Endothelial cell (in vitro differentiated cells): ENCODE data around the gene CIBAR2. TPM values are rescaled to one million over a fixed set of nuclear protein-coding genes. Genes with fewer than 3 reads are reported as not detected.

Source experiments
- DNase-seq: peaks from one replicate; pipeline ENCODE4 v3.0.0; 2021; ENCODE audit warnings: low spot score
- H3K27ac Mint-ChIP-seq: one replicate; pipeline ENCODE4 v1.8.0; 2021; ENCODE audit warnings: mixed read lengths, inconsistent platforms; ENCODE audit not compliant: unreplicated experiment
- H3K27me3 Mint-ChIP-seq: one replicate; pipeline ENCODE4 v1.8.0; 2021; ENCODE audit warnings: mild to moderate bottlenecking, moderate library complexity, mixed read lengths, inconsistent platforms; ENCODE audit not compliant: unreplicated experiment
- H3K36me3 Mint-ChIP-seq: one replicate; pipeline ENCODE4 v1.8.0; 2021; ENCODE audit warnings: mild to moderate bottlenecking, low read depth, mixed read lengths, inconsistent platforms; ENCODE audit not compliant: unreplicated experiment
- H3K4me1 Mint-ChIP-seq: one replicate; pipeline ENCODE4 v1.8.0; 2021; ENCODE audit warnings: mild to moderate bottlenecking, mixed read lengths, inconsistent platforms; ENCODE audit not compliant: unreplicated experiment
- H3K4me3 Mint-ChIP-seq: one replicate; pipeline ENCODE4 v1.8.0; 2021; ENCODE audit warnings: mild to moderate bottlenecking, mixed read lengths, inconsistent platforms; ENCODE audit not compliant: unreplicated experiment
- H3K9me3 Mint-ChIP-seq: one replicate; pipeline ENCODE4 v1.8.0; 2021; ENCODE audit warnings: mixed read lengths, inconsistent platforms; ENCODE audit not compliant: unreplicated experiment
- total RNA-seq: library from RNA; stranded (reverse); fragmentation: NEBNext Ultra II Directional; extraction: Animal tissue kit (Norgen Biotek cat#: 25700); gene quantifications from one replicate; pipeline ENCODE4 v1.2.1, GENCODE V29; 2021; ENCODE audit not compliant: unreplicated experiment
- TF ChIP-seq, protein P1 (sequence below): fragments of 200-600 bp; sonication (generic); IDR thresholded peaks from one replicate; pipeline ENCODE4 v1.5.0; 2021; ENCODE audit warnings: antibody characterized with exemption; ENCODE audit not compliant: unreplicated experiment

Gene CIBAR2
- total RNA-seq, 1 donor from 2014 or later: not detected

DNA sequence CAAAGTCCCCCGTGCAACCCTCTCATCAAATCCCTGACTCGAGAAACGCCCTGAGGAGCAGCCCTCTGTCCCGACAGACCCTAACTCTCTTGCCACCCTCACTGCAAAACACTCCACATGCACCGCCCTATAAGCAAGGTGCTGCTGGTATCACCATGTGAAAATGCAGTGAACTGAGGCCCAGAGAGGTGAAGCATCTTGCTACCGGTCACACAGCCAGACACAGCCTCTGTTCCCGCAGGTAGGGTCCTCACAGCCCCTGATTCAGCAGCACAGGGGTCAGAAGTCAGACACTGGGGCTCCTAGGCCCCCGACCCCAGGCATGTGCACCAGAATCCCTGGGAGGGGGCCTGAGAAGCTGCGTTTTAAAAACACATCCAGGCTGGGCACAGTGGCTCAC is 1.1 kb downstream of the CIBAR2 start:
- H3K27ac Mint-ChIP-seq: no peak overlapping the region
- no peak for DNase-seq
- TF ChIP-seq, protein P1, sequence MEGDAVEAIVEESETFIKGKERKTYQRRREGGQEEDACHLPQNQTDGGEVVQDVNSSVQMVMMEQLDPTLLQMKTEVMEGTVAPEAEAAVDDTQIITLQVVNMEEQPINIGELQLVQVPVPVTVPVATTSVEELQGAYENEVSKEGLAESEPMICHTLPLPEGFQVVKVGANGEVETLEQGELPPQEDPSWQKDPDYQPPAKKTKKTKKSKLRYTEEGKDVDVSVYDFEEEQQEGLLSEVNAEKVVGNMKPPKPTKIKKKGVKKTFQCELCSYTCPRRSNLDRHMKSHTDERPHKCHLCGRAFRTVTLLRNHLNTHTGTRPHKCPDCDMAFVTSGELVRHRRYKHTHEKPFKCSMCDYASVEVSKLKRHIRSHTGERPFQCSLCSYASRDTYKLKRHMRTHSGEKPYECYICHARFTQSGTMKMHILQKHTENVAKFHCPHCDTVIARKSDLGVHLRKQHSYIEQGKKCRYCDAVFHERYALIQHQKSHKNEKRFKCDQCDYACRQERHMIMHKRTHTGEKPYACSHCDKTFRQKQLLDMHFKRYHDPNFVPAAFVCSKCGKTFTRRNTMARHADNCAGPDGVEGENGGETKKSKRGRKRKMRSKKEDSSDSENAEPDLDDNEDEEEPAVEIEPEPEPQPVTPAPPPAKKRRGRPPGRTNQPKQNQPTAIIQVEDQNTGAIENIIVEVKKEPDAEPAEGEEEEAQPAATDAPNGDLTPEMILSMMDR: no peak
- H3K36me3 Mint-ChIP-seq: no peaks in the 10 kb centered on the region
- H3K4me1 Mint-ChIP-seq: no peaks in the 10 kb centered on the region
- H3K9me3 Mint-ChIP-seq: no peaks in the 10 kb centered on the region
- H3K4me3 Mint-ChIP-seq: no peak overlapping the region
- peaks cover 3% of the 10 kb centered on the region for H3K27me3 Mint-ChIP-seq

DNA sequence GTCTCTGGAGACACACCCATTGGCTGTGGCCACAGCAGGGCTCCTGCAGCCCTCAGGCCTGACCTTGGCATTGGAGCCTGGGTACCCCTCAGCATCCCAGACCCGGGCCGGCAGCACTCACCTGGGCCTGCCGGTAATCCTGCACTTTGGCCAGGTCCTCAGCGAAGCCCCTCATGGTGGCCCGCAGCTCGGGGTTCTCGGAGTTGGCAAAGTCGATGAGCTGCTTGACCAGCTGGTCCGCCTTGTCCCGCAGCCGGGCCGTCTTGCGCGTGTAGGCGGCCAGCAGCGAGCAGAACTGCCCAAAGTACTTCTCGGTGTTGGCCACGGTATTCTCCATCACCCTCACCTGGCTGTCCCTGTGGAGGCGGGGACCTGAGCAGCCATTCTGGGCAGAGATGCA is 2.2 kb downstream of the CIBAR2 start:
- H3K9me3 Mint-ChIP-seq: no peaks in the 10 kb centered on the region
- no peaks in the 10 kb centered on the region for H3K4me1 Mint-ChIP-seq
- no peak overlapping the region for H3K4me3 Mint-ChIP-seq
- peaks cover 3% of the 10 kb centered on the region for H3K27me3 Mint-ChIP-seq
- no peak for DNase-seq
- TF ChIP-seq, protein P1: no peak
- no peaks in the 10 kb centered on the region for H3K36me3 Mint-ChIP-seq
- H3K27ac Mint-ChIP-seq: no peak overlapping the region

DNA sequence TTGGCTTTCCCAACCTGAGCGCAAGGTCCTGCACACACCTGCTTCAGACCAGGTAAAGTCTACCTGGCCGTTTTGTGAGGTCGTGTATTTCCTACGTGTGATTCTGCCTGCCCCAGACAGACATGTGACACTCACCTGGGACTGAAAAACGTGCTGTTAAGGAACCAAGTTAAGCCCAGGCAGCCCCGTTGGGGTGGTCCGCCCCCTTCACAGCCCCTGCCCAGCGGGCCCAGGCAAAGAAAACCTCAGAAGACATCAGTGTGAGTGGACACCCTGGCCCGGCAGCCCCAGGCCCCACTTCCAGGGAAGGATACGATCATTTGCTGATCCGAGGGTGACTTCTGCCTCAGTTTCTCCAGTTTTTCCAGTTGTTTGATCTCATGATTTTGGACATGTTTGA is 4.7 kb downstream of the CIBAR2 start:
- Mint-ChIP-seq H3K27ac (no peak overlapping the region), H3K27me3 (peaks cover 6% of the 10 kb centered on the region), H3K4me3 (no peak overlapping the region)

DNA sequence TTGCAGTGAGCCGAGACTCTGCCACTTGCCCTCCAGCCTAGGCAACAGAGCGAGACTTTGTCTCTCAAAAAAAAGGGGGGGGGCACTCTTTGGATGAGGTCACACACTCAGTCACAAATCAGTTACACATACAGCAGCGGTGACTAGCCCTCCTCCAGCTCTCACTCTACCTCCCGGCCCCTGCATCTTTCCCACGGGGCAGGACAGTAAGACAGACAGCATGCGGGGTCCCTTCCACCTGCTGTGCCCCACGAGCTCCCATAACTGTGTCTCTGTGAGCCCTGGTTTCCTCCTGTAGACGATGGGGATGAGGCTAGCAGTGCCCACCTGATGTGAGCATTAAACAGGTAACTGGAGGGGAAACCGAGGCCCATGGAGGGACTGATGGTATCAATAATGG is 5.2 kb downstream of the CIBAR2 start:
- TF ChIP-seq, protein P1: no peak
- Mint-ChIP-seq H3K9me3 (no peaks in the 10 kb centered on the region), H3K4me3 (no peak overlapping the region), H3K27me3 (peaks cover 6% of the 10 kb centered on the region), H3K36me3 (no peaks in the 10 kb centered on the region), H3K4me1 (peaks cover 4% of the 10 kb centered on the region), H3K27ac (no peak overlapping the region)
- no peak for DNase-seq

More for the DNA sequence above, 4.7 kb downstream of the CIBAR2 start:
- Mint-ChIP-seq H3K4me1 (peaks cover 4% of the 10 kb centered on the region), H3K9me3 (no peaks in the 10 kb centered on the region), H3K36me3 (no peaks in the 10 kb centered on the region)
- TF ChIP-seq, protein P1: no peak
- no peak for DNase-seq

DNA sequence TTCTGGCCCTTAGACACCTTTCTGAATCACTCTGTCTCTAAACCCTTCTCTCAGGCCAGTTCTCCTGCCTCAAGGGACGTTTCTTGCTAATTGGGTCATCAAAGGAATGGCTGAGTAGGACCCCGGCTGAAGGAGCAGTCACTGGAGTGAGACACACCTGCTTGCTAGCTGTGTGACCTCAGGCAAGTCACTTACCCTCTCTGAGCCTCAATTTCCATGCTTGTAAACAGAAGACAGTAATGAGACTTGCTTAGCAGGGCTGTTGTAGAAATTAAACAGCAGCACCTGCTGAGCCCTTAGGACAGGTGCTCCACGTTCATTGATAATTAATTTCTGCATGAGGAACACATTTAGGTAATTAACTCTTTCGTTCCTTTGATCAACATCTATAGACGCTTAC is 6.8 kb downstream of the CIBAR2 start:
- H3K27ac Mint-ChIP-seq: no peak overlapping the region
- H3K4me1 Mint-ChIP-seq: peaks cover 4% of the 10 kb centered on the region
- TF ChIP-seq, protein P1: no peak
- no peaks in the 10 kb centered on the region for H3K9me3 Mint-ChIP-seq
- no peaks in the 10 kb centered on the region for H3K36me3 Mint-ChIP-seq
- H3K27me3 Mint-ChIP-seq: peaks cover 6% of the 10 kb centered on the region
- DNase-seq: no peak
- H3K4me3 Mint-ChIP-seq: no peak overlapping the region
